Right lobe of liver (tissue), 6 donors: Measurements from ENCODE around the gene SPATS2L. TPM values are rescaled to one million over a fixed set of nuclear protein-coding genes. Genes with fewer than 3 reads are reported as not detected.

Experiments used
- ATAC-seq, 4 donors: fragments of 200-7000 bp; cut with Tn5 transposase; one replicate each; pipeline ENCODE4 v1.9.1; 2020; ENCODE audit warnings: mild to moderate bottlenecking in 4 of 4, moderate library complexity in 4 of 4
- DNase-seq, 3 donors: peaks; one replicate each; pipeline ENCODE4 v3.0.0-alpha.2; 2020
- H3K27ac ChIP-seq, 3 donors: fragments of 200-600 bp; one replicate each; pipeline ENCODE4 v1.8.0; 2022
- H3K27me3 ChIP-seq, 2 donors: fragments of 200-600 bp; one replicate each; pipeline ENCODE4 v1.8.0; 2022
- H3K36me3 ChIP-seq, 4 donors: fragments of 200-600 bp; sonication (generic) in 1 of 4; one replicate each; pipeline versions ENCODE4 v1.5.1 to v1.8.0; 2017 to 2022; ENCODE audit warnings: control low read depth in 1 of 4
- H3K4me1 ChIP-seq, 4 donors: fragments of 200-600 bp; sonication (generic) in 1 of 4; one replicate each; pipeline versions ENCODE4 v1.5.1 to v1.8.0; 2017 to 2022; ENCODE audit warnings: control low read depth in 1 of 4
- H3K4me3 ChIP-seq, 3 donors: fragments of 200-600 bp; one replicate each; pipeline ENCODE4 v1.8.0; 2022
- H3K9me3 ChIP-seq, 4 donors: fragments of 200-600 bp; sonication (generic) in 1 of 4; one replicate each; pipeline versions ENCODE4 v1.5.1 to v1.8.0; 2017 to 2022; ENCODE audit warnings: control low read depth in 1 of 4
- POLR2A ChIP-seq: fragments of 450-650 bp; IDR thresholded peaks from one replicate; pipeline ENCODE4 v1.6.1; 2017; ENCODE audit warnings: antibody characterized with exemption, mild to moderate bottlenecking
- WGBS: methylation state at CpG from one replicate; pipeline ENCODE4 v1.1.6; 2018; ENCODE audit warnings: low coverage, low lambda C conversion rate; ENCODE audit not compliant: insufficient coverage; ENCODE audit errors: missing lambda C conversion rate; 5-methylcytosine and 5-hydroxymethylcytosine counted together
- intact Hi-C, 2 donors: fragments of 100-400 bp; cut with DNase I; formaldehyde crosslinking; loops; one replicate each; pipeline versions ENCODE4 v1.11.2 to v1.14.1; 2022
- total RNA-seq, 6 experiments: library from RNA; depleted of rRNA in 2 of 6; stranded (reverse); fragments of >200 nt in 2 of 6; fragmentation: NEBNext Ultra II Directional in 3 of 6; extraction: Animal tissue kit (Norgen Biotek cat#: 25700) in 3 of 6; gene quantifications; one replicate each; pipeline versions ENCODE4 v1.1.0 to v1.2.4, GENCODE V29; 2016 to 2023
- TF ChIP-seq, protein P1 (sequence below), 4 donors: fragments of 200-600 bp in 3 of 4; fragments of 450-650 bp in 1 of 4; IDR thresholded peaks; one replicate each; pipeline versions ENCODE4 v1.5.1 to v1.8.0; 2016 to 2022; ENCODE audit warnings: antibody characterized with exemption in 4 of 4, mild to moderate bottlenecking in 2 of 4
- donor health status: DM: no; HTN: yes; CAD: no.
- donor health status: DM: no; HTN: no; CAD: no.
- donor health status: DM: no; HTN: no; CAD: no.
- donor health status: DM: no; HTN: yes; CAD: no.
- donor health status: DM: no; HTN: yes; CAD: no.

Gene SPATS2L
- total RNA-seq, 6 experiments from 2014 or later: 60.7 to 109 (median 72.9) TPM

- intact Hi-C loops: no loop called here
- TF ChIP-seq POLR2A: no peak
- TF ChIP-seq, protein P1, sequence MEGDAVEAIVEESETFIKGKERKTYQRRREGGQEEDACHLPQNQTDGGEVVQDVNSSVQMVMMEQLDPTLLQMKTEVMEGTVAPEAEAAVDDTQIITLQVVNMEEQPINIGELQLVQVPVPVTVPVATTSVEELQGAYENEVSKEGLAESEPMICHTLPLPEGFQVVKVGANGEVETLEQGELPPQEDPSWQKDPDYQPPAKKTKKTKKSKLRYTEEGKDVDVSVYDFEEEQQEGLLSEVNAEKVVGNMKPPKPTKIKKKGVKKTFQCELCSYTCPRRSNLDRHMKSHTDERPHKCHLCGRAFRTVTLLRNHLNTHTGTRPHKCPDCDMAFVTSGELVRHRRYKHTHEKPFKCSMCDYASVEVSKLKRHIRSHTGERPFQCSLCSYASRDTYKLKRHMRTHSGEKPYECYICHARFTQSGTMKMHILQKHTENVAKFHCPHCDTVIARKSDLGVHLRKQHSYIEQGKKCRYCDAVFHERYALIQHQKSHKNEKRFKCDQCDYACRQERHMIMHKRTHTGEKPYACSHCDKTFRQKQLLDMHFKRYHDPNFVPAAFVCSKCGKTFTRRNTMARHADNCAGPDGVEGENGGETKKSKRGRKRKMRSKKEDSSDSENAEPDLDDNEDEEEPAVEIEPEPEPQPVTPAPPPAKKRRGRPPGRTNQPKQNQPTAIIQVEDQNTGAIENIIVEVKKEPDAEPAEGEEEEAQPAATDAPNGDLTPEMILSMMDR (IDR thresholded peaks at IDR 0.05): no peak
- H3K27me3 ChIP-seq: no peaks in the 10 kb centered on the region
- no peaks in the 10 kb centered on the region for H3K4me1 ChIP-seq
- H3K9me3 ChIP-seq: no peaks in the 10 kb centered on the region
- no peak overlapping the region for H3K27ac ChIP-seq
- DNase-seq (no peak), ATAC-seq (no peak)
- WGBS: 97% methylated on average over 2 of the region's 2 CpGs
- H3K4me3 ChIP-seq: no peak overlapping the region
- peaks cover 0 to 55% (median 25%) of the 10 kb centered on the region in 4 donors for H3K36me3 ChIP-seq
Observed at GRCh38 chr2:200422071-200422470, 115.6 kb downstream of the SPATS2L start.

- no peaks in the 10 kb centered on the region for H3K4me1 ChIP-seq
- intact Hi-C loops: no loop called here
- peaks cover 0 to 51% (median 25%) of the 10 kb centered on the region in 4 donors for H3K36me3 ChIP-seq
- no peaks in the 10 kb centered on the region for H3K9me3 ChIP-seq
- no peak overlapping the region for H3K4me3 ChIP-seq
- DNase-seq (no peak), ATAC-seq (no peak)
- TF ChIP-seq POLR2A: no peak
- TF ChIP-seq, protein P1 (IDR thresholded peaks at IDR 0.05): no peak
- no peak overlapping the region for H3K27ac ChIP-seq
- 91% methylated on average over 7 of the region's 7 CpGs for WGBS
- H3K27me3 ChIP-seq: no peaks in the 10 kb centered on the region
Observed at GRCh38 chr2:200422532-200423261, 116.2 kb downstream of the SPATS2L start.

- no peak overlapping the region for H3K4me3 ChIP-seq
- H3K27me3 ChIP-seq: no peaks in the 10 kb centered on the region
- H3K4me1 ChIP-seq: no peaks in the 10 kb centered on the region
- H3K9me3 ChIP-seq: no peaks in the 10 kb centered on the region
- no peak overlapping the region for H3K27ac ChIP-seq
- 74% methylated on average over 2 of the region's 2 CpGs for WGBS
- TF ChIP-seq, protein P1 (IDR thresholded peaks at IDR 0.05): no peak
- no peak for TF ChIP-seq POLR2A
- ATAC-seq (no peak), DNase-seq (no peak)
- intact Hi-C loops: no loop called here
- H3K36me3 ChIP-seq: peaks cover 0 to 45% (median 24%) of the 10 kb centered on the region in 4 donors
Observed at GRCh38 chr2:200423541-200423940, 117.0 kb downstream of the SPATS2L start.

DNA sequence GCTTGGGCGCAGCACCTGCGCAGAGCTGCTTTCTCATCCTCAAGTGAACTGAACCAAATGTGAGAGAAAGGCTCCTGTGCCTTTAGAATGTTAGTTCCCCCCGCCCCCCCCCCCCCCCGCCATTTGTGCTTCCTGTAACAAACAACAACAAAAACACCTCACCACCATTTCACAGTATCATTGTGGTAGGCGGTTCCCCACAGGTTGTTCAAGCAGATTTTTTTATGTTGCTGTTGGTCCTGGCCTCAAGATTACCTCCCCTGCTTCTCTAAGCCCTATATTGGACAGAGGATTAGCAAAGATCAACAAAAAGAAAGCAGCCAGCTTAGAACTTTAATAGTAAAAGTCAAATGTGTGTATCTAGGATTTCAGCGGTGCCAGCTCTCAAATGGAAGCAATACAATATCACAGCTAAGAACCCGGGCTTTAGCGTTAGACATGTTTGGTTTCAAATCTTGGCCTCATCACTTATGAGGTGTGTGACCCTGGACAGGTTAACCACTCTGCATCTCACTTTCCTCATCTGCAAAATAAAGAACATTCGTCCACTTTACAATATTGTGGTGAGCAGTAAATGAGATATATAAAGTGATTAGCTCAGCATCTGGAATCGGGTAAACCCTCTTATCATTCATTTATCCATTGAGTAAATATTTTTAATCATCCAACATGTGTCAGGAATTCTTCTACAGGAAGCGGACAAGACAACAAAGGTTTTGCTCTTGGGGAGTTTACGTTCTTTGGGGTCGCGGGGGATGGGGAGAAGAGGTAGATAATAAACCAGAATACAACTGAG is 118.7 kb downstream of the SPATS2L start:
- Histone ChIP-seq H3K9me3 (no peaks in the 10 kb centered on the region), H3K27ac (no peak overlapping the region), H3K27me3 (no peaks in the 10 kb centered on the region), H3K4me3 (no peak overlapping the region), H3K36me3 (peaks cover 0 to 29% (median 14%) of the 10 kb centered on the region in 4 donors), H3K4me1 (no peaks in the 10 kb centered on the region)
- ATAC-seq (no peak), DNase-seq (no peak)
- 86% methylated on average over 13 of the region's 14 CpGs for WGBS
- TF ChIP-seq, protein P1 (IDR thresholded peaks at IDR 0.05): no peak
- intact Hi-C loops: no loop called here
